GM12892 (cell line): ENCODE results near the gene EVX2.

ENCODE experiments used
- POLR2A ChIP-seq: IDR thresholded peaks from 2 replicates; pipeline ENCODE4 v1.6.1; 2011; ENCODE audit warnings: low read depth, low read length, control low read depth
- POLR2AphosphoS5 ChIP-seq: IDR thresholded peaks from 2 replicates; pipeline ENCODE4 v1.6.1; 2011; ENCODE audit warnings: low read depth, low read length, control low read depth
- TAF1 ChIP-seq: IDR thresholded peaks from 2 replicates; pipeline ENCODE4 v1.6.1; 2011; ENCODE audit warnings: low read depth, mild to moderate bottlenecking, control low read depth, low read length, borderline replicate concordance

GRCh38 chr2:176076063-176076462 lies 7.7 kb downstream of the EVX2 start:
- TF ChIP-seq POLR2A (no peak), TAF1 (no peak), POLR2AphosphoS5 (no peak)
